ENCODE results near the gene LETM1. TPM values are rescaled to one million over a fixed set of nuclear protein-coding genes. Genes with fewer than 3 reads are reported as not detected.

LETM1 gene
- total and polyA plus RNA-seq, 2 of the 8 experiments (the other 6 are each of a cell fraction or from before 2014, with no cell fraction given) = 19.8 to 50.1 TPM

DNA sequence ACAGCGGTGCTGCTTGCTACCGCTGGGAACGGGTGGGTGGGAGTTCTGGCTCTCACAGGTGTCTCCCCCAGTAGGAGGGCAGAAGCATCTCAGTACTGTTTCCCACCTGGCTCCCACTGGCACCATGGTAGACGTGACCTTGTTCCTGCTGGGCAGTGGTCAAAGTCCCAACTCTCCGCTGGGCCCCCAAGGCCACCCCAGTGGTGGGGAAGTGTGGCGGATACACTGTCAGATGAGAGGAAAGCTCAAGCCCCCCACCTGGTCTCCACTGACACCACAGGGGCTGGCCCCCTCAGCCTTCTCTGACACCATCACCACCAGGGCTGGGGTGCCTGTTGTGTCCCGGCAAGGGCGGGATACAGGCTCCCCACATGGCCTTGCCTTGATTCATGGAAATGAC, 24.6 kb downstream of the LETM1 start (continued):
- TF ChIP-seq, protein P1, sequence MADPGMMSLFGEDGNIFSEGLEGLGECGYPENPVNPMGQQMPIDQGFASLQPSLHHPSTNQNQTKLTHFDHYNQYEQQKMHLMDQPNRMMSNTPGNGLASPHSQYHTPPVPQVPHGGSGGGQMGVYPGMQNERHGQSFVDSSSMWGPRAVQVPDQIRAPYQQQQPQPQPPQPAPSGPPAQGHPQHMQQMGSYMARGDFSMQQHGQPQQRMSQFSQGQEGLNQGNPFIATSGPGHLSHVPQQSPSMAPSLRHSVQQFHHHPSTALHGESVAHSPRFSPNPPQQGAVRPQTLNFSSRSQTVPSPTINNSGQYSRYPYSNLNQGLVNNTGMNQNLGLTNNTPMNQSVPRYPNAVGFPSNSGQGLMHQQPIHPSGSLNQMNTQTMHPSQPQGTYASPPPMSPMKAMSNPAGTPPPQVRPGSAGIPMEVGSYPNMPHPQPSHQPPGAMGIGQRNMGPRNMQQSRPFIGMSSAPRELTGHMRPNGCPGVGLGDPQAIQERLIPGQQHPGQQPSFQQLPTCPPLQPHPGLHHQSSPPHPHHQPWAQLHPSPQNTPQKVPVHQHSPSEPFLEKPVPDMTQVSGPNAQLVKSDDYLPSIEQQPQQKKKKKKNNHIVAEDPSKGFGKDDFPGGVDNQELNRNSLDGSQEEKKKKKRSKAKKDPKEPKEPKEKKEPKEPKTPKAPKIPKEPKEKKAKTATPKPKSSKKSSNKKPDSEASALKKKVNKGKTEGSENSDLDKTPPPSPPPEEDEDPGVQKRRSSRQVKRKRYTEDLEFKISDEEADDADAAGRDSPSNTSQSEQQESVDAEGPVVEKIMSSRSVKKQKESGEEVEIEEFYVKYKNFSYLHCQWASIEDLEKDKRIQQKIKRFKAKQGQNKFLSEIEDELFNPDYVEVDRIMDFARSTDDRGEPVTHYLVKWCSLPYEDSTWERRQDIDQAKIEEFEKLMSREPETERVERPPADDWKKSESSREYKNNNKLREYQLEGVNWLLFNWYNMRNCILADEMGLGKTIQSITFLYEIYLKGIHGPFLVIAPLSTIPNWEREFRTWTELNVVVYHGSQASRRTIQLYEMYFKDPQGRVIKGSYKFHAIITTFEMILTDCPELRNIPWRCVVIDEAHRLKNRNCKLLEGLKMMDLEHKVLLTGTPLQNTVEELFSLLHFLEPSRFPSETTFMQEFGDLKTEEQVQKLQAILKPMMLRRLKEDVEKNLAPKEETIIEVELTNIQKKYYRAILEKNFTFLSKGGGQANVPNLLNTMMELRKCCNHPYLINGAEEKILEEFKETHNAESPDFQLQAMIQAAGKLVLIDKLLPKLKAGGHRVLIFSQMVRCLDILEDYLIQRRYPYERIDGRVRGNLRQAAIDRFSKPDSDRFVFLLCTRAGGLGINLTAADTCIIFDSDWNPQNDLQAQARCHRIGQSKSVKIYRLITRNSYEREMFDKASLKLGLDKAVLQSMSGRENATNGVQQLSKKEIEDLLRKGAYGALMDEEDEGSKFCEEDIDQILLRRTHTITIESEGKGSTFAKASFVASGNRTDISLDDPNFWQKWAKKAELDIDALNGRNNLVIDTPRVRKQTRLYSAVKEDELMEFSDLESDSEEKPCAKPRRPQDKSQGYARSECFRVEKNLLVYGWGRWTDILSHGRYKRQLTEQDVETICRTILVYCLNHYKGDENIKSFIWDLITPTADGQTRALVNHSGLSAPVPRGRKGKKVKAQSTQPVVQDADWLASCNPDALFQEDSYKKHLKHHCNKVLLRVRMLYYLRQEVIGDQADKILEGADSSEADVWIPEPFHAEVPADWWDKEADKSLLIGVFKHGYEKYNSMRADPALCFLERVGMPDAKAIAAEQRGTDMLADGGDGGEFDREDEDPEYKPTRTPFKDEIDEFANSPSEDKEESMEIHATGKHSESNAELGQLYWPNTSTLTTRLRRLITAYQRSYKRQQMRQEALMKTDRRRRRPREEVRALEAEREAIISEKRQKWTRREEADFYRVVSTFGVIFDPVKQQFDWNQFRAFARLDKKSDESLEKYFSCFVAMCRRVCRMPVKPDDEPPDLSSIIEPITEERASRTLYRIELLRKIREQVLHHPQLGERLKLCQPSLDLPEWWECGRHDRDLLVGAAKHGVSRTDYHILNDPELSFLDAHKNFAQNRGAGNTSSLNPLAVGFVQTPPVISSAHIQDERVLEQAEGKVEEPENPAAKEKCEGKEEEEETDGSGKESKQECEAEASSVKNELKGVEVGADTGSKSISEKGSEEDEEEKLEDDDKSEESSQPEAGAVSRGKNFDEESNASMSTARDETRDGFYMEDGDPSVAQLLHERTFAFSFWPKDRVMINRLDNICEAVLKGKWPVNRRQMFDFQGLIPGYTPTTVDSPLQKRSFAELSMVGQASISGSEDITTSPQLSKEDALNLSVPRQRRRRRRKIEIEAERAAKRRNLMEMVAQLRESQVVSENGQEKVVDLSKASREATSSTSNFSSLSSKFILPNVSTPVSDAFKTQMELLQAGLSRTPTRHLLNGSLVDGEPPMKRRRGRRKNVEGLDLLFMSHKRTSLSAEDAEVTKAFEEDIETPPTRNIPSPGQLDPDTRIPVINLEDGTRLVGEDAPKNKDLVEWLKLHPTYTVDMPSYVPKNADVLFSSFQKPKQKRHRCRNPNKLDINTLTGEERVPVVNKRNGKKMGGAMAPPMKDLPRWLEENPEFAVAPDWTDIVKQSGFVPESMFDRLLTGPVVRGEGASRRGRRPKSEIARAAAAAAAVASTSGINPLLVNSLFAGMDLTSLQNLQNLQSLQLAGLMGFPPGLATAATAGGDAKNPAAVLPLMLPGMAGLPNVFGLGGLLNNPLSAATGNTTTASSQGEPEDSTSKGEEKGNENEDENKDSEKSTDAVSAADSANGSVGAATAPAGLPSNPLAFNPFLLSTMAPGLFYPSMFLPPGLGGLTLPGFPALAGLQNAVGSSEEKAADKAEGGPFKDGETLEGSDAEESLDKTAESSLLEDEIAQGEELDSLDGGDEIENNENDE (IDR thresholded peaks at IDR 0.05; ENCODE audit: insufficient replicate concordance, low read length) = no peak
- TF ChIP-seq EGR1 (IDR thresholded peaks at IDR 0.05; ENCODE audit: borderline replicate concordance, low read depth, low read length) (no peak), POLR2A (IDR thresholded peaks at IDR 0.05; ENCODE audit: control extremely low read depth in 1 of 2, low read depth in 2 of 2, low read length in 2 of 2) (no peak), SP2 (IDR thresholded peaks at IDR 0.05; ENCODE audit: low read length) (no peak), SIRT6 (IDR thresholded peaks at IDR 0.05; ENCODE audit: low read length) (no peak), KDM1A (IDR thresholded peaks at IDR 0.05; ENCODE audit: borderline replicate concordance, low read length) (no peak)
